Epidermal melanocyte (primary cell): ENCODE data around the gene ELN.
"Not testable (repeated sequence)": the region's sequence is repeated elsewhere in the genome, so short reads cannot be mapped to it uniquely, and the experiment has no call there.

Source experiments
- DNase-seq: peaks from one replicate; pipeline ENCODE4 v3.0.0; 2011; ENCODE audit warnings: low spot score; ENCODE audit not compliant: insufficient read length

ELN gene

DNA sequence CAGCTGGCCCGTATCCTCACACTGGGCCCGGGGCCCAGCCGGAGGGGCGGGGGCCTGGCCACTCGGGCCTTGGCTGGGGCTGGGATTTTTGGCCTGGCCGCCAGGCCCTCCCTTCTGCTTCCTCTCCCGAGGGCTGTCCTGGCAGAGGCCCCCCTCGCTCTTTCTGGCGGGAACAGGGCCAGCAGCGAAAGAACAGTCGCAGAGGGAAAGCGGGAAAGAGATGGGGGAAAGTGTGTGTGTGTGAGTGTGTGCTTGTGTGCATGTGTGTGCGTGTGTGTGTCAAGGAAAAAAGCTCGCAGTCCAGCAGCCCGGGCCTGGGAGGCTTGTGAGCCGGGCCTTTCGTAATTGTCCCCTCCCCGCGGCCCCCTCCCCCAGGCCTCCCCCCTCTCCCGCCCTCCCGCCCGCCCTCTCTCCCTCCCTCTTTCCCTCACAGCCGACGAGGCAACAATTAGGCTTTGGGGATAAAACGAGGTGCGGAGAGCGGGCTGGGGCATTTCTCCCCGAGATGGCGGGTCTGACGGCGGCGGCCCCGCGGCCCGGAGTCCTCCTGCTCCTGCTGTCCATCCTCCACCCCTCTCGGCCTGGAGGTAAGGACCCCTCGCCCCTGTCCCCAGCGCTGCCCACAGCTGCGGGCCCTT, at the start of gene ELN:
Gene ELN, plus strand, starts transcription at position 491 of the 638 bp plus-strand sequence. Its CDS starts 15 bp downstream, at position 506.
- no peak for DNase-seq

GRCh38 chr7:73978661-73979563, 49.1 kb upstream of the ELN start:
- no peak for DNase-seq

DNA sequence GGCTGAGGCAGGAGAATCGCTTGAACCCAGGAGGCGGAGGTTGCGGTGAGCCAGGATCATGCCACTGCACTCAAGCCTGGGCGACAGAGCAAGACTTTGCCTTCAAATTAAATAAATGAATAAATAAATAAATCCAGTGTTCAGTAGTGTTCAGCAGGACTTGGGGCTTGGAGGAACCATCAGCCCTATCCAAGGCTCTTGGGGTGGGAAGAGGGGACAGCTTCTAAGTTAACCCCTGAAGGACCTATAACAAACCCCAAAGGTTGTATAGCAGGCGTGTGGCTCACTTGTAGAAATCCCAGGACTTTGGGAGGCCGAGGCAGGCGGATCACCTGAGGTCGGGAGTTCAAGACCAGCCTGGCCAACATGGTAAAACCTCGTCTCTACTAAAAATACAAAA, 48.3 kb upstream of the ELN start:
- DNase-seq = not testable (repeated sequence)

DNA sequence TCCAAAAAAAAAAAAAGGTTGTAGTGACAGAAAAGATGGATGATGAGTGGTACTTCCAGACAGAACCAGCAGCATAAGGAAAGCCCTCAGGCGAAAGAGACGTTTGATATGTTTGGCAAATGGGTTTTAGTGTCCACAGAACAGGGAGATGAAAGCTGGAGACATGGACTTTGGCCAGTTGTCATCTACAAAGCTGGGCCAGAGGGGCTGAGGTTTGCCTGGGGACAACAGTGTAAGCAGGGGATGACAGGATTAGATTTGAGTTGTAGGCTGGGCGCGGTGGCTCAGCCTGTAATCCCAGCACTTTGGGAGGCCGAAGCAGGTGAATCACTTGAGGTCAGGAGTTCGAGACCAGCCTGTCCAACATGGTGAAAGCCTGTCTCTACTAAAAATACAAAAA, 47.8 kb upstream of the ELN start:
- DNase-seq = no peak

GRCh38 chr7:73981933-73982332, 46.0 kb upstream of the ELN start:
- DNase-seq = no peak

GRCh38 chr7:73983437-73984164, 44.4 kb upstream of the ELN start:
- DNase-seq = no peak

DNA sequence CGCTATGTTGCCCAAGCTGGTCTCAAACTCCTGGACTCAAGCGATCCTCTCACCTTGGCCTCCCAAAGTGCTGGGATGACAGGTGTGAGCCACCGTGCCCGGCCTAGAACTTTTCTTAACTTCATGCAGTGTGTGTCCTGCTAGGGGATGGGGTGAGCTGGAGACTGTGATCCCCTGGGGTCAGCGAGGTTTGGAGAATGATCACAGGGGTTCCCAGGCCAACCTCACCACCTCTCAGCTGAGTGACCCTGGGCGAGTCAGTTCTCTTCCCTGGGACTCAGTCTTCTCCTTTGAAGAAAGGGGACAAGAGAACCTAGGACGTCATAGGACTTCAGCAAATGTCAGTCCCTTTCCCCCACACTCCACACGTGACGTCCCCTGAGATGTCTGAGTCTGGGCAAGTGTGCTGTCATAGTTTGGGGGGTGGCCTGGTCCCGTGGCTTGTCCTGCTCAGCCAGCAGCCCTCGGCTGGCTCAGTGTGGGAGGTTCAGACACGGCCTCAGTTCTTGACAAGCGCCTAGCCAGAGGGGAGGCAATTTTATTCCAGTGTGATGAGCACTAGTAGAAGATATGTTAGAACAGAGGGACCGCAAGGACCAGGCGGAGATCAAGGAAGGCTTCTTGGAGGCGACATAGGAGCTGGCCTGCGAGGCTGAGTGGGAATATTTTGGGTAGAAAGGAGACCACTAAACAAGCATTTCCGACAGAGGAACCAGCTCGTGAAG, 43.3 kb upstream of the ELN start:
- no peak for DNase-seq

- DNase-seq = no peak
Observed at GRCh38 chr7:73985737-73986141, 42.2 kb upstream of the ELN start.

DNA sequence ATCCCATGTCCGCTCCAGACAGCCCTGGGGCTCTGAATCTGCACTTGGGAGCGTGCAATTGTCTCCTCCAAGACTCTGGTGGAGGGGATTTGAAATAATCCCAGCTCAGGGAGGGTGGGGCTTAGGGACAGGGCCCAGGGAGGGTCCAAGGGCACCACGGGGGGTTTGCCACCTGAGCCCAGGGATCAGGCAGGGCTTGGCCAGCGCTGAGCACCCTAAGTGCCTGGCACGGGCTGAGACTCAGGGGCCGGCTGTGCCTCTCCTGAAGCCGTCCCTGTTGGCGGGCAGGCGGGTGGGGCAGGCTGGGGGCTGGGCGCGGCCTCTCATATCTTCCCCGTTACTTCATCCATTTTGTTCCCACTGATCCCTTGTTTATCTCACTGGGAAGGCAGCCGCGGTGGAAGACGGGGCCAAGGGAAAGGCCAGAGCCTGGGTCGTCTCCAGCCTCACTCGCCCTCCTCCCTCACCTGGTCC, 41.8 kb upstream of the ELN start:
- DNase-seq = no peak

GRCh38 chr7:73987298-73987697, 40.7 kb upstream of the ELN start:
- DNase-seq = no peak

DNA sequence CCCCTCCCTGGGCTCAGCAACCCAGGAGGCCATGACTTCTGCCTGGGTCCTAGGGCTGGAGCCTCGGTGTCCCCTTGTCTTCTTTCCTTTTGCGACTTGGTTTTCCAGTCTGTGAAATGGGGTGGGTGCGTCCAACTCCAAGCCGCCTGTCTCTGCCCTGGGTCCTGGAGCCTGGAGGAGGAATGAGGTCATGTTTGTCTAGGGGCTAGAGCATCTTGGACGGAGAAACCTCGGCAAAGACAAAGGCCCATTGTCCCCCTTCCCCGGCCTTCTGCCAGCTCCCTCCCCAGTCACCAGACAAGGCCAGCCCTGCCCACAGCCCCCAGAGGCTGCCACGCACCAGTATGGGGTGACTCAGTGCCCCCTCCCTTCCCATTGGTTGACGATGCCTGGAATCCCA, 39.8 kb upstream of the ELN start:
- DNase-seq = no peak

GRCh38 chr7:73991522-73992100, 36.4 kb upstream of the ELN start:
- DNase-seq = no peak

DNA sequence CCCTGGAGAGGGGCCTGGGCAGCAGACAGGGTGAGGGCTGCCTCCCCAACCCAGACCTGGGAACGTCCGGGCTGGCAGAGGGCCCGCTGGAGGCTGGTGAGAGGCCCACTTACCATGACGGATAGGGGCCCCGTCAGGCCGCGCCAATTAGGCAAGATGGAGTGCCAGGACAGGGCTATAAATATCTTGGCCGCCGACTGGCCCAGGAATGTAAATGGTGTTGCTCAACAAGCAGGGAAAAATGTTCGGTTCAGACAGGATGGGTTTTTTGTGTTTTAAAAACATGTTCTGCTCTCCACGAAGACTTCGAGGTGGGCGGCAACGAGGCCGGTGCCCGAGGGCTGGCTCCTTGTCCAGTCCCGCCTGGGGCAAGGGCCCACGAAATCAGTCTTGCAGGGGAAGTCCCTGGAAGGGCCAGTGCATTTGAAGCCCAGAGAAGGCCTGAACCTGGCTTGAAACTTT, 35.8 kb upstream of the ELN start:
- no peak for DNase-seq

DNA sequence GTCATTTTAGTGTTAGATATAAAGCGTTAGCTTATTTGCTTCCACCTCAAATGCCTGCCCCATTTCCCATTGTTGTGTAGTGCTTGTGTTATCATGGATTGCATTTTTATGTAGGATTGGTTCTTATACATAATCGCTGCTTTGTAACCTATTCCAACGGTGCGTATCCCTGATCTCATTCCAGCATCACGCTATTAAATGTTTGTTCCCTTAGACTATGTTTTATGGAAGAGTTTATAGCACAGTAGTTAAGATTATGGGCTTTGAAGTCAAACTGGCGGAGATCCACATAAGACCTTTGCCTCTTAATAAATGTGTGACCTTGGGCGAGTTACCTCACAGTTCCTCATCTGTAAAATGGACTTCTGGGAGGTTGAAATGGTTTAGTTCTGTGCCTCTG, 34.0 kb upstream of the ELN start:
- no peak for DNase-seq

GRCh38 chr7:73994761-73995160, 33.2 kb upstream of the ELN start:
- no peak for DNase-seq

- no peak for DNase-seq
Observed at GRCh38 chr7:73995330-73995729, 32.6 kb upstream of the ELN start.

DNA sequence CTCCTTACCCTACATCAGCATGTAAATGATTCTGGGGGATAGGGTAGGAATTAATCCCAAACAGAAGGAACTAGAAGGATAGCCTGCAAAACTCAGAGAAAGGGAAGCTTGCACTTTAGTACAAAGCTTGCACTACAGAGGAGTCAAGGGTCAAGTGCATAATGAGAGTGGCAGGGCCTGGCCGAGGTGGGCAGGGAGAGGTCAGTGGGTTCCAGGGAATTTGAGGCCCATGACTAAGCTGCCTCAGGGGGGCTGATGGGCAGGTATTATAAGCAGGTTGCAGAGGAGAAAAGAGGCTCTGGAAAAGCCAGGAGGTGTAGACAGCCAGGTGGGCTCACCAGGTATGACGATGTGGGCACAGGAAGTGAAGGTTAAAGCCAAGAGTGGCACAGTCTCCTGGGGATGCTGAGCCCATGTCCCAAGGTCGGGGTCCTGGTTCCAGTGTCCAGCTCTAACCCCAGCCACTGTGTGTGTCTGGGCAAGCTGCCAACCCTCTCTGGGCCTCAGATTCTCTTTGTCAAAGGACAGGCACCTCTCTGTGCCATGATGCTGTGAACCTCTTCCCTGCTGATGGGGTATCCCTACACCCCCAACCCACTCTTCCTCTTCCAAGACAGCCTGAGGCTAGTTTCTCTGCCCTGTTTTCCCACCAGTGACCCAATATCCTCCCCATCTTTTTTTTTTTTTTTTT, 32.0 kb upstream of the ELN start:
- DNase-seq = no peak

- no peak for DNase-seq
Observed at GRCh38 chr7:73997056-73997455, 30.9 kb upstream of the ELN start.

GRCh38 chr7:73999664-74000435, 28.1 kb upstream of the ELN start:
- DNase-seq = no peak
